Putamen (tissue), 1 donor: ENCODE results near the gene ARHGEF2.

Source experiments
- DNase-seq: peaks from one replicate; pipeline ENCODE4 v3.0.0-alpha.2; 2016; ENCODE audit warnings: low spot score

The ARHGEF2 gene

GRCh38 chr1:155971910-155972809, 6.2 kb downstream of the ARHGEF2 start:
- DNase-seq = peak; percentile 80

GRCh38 chr1:155970531-155971167, 7.7 kb downstream of the ARHGEF2 start:
- DNase-seq = peak; percentile 86

GRCh38 chr1:155969377-155969791, 9.0 kb downstream of the ARHGEF2 start:
- DNase-seq = no peak

- DNase-seq = peak; percentile 96
Observed at GRCh38 chr1:155968670-155969069, 9.7 kb downstream of the ARHGEF2 start.

- DNase-seq = no peak
Observed at GRCh38 chr1:155968051-155968400, 10.3 kb downstream of the ARHGEF2 start.

GRCh38 chr1:155967341-155968050, 10.9 kb downstream of the ARHGEF2 start:
- no peak for DNase-seq

GRCh38 chr1:155966750-155967149, 11.6 kb downstream of the ARHGEF2 start:
- DNase-seq = no peak

GRCh38 chr1:155966135-155966534, 12.2 kb downstream of the ARHGEF2 start:
- no peak for DNase-seq

GRCh38 chr1:155964193-155964592, 14.2 kb downstream of the ARHGEF2 start:
- no peak for DNase-seq

GRCh38 chr1:155962599-155963211, 15.6 kb downstream of the ARHGEF2 start:
- no peak for DNase-seq

- no peak for DNase-seq
Observed at GRCh38 chr1:155961937-155962336, 16.4 kb downstream of the ARHGEF2 start.

- DNase-seq = no peak
Observed at GRCh38 chr1:155960081-155960745, 18.1 kb downstream of the ARHGEF2 start.

- DNase-seq = no peak
Observed at GRCh38 chr1:155957411-155957915, 20.9 kb downstream of the ARHGEF2 start.

- no peak for DNase-seq
Observed at GRCh38 chr1:155954645-155955044, 23.7 kb downstream of the ARHGEF2 start.

- DNase-seq = no peak
Observed at GRCh38 chr1:155952505-155952890, 25.8 kb downstream of the ARHGEF2 start.

GRCh38 chr1:155951753-155952504, 26.4 kb downstream of the ARHGEF2 start:
- no peak for DNase-seq

- DNase-seq = no peak
Observed at GRCh38 chr1:155950829-155951228, 27.5 kb downstream of the ARHGEF2 start.

GRCh38 chr1:155947741-155948140, 30.6 kb downstream of the ARHGEF2 start:
- DNase-seq = no peak

GRCh38 chr1:155947292-155947691, 31.1 kb downstream of the ARHGEF2 start:
- no peak for DNase-seq

- DNase-seq = no peak
Observed at GRCh38 chr1:155946633-155947219, 31.6 kb downstream of the ARHGEF2 start.

- no peak for DNase-seq
Observed at GRCh38 chr1:155944444-155944799, 33.9 kb downstream of the ARHGEF2 start.
